Activated CD8-positive, alpha-beta memory T cell treated with anti-CD3 and anti-CD28 coated beads, Interleukin-2, amount 50 U/mL, for 24 hours (primary cell): Measurements from ENCODE around the gene TBCA.
"Not testable (repeated sequence)": the region's sequence is repeated elsewhere in the genome, so short reads cannot be mapped to it uniquely, and the experiment has no call there.

ENCODE experiments used
- DNase-seq: peaks from one replicate; pipeline ENCODE4 v3.0.0-alpha.2; 2020; ENCODE audit errors: extremely low read depth

The TBCA gene

GRCh38 chr5:77772729-77773128, 3.4 kb downstream of the TBCA start:
- no peak for DNase-seq

- no peak for DNase-seq
These were observed 4.7 kb downstream of the TBCA start for GRCh38 chr5:77771452-77771851.

GRCh38 chr5:77770293-77771005, 5.7 kb downstream of the TBCA start:
- no peak for DNase-seq

DNA sequence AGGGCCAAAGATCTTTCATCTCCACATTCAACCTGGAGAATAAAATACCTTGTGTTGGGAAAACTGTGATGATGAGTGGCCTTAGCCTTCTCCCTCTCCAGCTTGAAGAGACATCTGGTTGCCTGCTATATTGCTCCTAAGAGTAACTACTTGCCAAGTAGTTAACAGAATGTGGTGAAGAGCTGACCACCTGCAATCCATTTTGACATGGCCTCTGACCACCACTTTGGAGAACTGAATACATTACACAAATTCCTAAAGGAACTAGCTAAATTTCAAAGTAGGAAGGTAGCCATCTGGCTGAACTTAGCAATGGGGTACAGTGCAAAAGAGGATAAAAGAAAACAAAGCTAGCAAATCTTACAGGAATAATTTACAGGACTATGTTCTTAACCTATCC, 7.2 kb downstream of the TBCA start:
- DNase-seq, result no peak

- no peak for DNase-seq
These were observed 8.8 kb downstream of the TBCA start for GRCh38 chr5:77767301-77767700.

- DNase-seq, result no peak
These were observed 14.5 kb downstream of the TBCA start for GRCh38 chr5:77761606-77762005.

DNA sequence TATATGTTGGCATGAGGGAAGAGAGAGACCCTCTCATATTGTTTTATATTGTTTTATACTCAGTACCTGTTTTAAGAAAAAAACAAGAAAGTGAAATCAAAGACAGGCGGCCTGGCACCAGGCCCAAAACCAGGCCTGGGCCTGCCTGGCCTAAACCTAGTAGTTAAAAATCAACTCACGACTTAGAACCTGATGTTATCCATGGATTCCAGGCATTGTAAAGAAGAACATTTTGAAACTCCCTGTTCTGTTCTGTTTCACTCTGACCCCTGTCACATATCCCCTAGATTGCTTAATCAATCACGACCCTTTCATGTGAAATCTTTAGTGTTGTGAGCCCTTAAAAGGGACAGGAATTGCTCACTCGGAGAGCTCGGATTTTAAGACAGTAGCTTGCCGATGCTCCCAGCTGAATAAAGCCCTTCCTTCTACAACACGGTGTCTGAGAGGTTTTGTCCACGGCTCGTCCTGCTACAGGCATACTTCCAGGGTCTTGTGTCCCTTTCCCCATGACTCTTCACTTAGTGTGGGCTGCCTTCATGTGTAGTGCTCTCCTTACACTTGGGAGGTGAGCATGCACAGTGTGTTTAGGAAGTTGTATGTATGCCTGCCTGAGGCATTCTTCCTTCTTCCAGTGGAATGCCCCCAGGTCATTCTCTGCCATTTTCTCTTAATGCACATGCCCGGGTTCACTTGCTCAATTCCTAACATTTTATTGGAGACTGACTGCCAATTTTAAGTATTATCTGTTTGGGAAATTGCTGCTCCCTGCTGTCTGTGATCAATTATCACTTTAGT, 17.8 kb downstream of the TBCA start:
- no peak for DNase-seq

- DNase-seq, result no peak
These were observed 24.7 kb downstream of the TBCA start for GRCh38 chr5:77751328-77752023.

GRCh38 chr5:77750928-77751327, 25.2 kb downstream of the TBCA start:
- not testable (repeated sequence) for DNase-seq

DNA sequence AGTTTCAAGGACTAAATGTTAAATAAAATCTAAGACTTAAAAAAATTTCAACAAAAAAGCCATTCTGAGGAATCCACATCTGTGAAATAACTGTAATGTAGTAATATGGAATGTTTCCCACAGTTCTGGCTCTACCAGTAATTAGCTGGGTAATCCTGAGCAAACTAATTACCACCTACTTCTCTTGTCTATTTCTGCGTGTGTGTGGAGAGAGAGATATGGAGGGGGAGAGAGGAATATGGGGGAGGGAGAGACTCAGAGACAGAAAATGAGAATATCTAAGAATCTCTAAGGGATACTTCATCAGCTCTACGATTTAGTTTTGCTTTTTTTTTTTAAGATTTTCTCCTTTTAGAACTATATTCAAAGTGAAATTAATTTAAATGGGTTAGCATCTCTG, 28.0 kb downstream of the TBCA start:
- no peak for DNase-seq

DNA sequence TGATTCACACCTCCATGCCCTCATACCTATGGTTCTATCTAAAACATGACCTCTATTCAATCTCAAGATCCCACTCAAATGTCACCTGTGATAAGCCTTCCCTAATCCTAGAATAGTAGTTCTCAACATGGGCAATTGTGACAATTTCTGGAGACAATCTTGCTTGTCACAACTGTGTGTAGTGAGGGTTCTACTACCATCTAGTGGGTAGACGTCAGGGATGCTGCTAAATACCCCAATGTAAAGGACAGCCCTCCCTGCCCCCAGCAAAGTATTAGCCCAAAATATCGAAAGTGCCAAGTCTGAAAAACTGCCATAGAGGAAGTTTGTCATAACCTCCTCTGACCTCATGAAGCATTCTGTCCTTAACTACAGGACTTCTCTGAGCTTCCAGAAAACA, 32.0 kb downstream of the TBCA start:
- DNase-seq, result no peak

GRCh38 chr5:77743181-77743580, 33.0 kb downstream of the TBCA start:
- no peak for DNase-seq

- no peak for DNase-seq
These were observed 34.5 kb downstream of the TBCA start for GRCh38 chr5:77741608-77742007.

- no peak for DNase-seq
These were observed 41.3 kb downstream of the TBCA start for GRCh38 chr5:77734885-77735284.

DNA sequence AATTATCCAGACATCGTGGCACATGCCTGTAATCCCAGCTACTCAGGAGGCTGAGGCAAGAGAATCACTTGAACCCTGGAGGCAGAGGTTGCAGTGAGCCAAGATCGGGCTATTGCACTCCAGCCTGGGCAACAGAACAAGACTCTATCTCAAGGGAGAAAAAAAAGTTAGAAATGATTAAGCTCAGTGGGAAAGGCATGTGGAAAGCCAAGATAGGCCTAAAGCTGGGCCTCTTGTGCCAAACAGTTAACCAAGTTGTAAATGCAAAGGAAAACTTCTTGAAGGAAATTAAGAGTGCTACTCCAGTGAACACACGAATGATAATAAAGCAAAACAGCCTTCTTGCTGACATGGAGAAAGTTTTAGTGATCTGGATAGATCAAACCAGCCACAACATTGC, 43.0 kb downstream of the TBCA start:
- DNase-seq, result no peak

DNA sequence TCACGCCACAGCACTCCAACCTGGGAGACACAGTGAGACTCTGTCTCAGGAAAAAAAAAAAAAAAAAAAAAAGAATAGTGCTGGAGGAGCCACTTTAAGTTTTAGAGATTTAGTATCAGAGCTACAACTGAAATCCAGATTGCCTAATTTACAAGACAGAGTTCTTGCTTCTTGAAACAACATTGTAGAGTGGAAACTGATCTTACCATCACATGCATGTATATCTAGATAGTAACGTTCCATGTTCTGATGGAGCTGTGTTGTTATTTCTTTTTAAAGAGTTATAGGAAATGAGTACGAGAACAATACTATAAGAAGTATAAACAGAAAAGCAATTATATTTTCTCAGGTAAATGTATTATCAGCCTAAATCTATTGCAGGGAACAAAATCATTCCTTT, 48.9 kb downstream of the TBCA start:
- DNase-seq, result no peak

- DNase-seq, result no peak
These were observed 50.5 kb downstream of the TBCA start for GRCh38 chr5:77725616-77726015.

- no peak for DNase-seq
These were observed 51.2 kb downstream of the TBCA start for GRCh38 chr5:77724934-77725333.

DNA sequence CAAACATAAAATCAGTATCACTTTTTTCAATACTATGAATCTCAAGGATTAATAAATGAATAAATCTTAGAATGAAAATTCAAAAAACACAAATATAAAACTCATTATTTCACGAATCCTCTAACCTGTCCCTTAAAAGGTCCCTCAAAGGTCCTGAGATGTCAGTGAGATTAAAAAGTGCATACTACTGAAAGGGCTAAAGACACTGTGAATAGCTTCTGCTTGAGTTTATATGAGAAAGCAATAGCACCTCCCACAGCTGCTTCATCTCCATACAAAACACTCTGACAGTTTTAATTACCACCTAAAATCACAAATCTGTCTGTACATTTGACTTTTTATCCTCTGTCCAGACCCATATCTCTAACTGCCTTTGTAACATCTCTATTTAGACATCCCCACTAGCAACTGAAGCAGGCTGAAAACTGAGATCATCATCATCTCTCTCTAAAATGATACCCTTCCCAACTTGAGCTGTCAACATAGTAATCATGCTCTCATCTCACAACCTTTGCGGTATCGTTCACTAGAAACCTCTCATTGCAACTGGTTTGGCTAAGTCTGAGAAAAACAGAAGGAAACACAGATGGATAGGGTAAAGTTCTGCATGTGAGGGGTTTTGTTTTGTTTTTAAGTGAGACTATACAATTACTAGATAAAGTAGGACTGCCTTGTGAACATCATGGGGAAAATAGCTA, 56.3 kb downstream of the TBCA start:
- DNase-seq, result no peak

DNA sequence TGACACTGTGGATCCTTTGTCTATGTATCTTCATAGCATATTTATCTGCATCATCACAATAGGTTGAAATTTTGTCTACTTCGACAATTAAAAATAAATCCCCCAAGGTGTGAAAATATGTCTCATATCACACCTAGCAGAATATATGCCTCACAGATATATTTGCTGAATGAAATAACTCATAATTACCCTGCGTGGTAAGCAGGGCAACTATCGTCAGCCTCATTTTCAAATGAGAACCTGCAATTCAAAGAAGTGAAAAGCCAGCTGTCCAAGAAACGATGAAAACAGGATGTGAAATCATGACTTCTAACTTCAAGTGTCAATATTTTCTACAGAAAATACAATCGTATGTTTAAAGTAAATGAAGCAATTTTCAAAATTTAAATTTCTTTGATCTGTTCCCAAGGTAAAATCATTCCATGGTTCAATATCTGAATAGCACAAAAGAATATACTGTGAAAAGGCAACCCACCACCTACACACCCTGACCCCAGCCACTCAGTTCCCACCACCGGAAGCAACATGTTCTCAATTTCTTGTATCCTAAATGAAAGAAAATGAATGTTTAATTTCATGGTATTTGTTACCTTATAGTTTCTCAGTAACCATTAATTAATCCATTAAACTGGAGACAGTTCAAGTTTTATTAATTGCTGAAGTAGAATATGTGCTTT, 57.1 kb downstream of the TBCA start:
- DNase-seq, result no peak

DNA sequence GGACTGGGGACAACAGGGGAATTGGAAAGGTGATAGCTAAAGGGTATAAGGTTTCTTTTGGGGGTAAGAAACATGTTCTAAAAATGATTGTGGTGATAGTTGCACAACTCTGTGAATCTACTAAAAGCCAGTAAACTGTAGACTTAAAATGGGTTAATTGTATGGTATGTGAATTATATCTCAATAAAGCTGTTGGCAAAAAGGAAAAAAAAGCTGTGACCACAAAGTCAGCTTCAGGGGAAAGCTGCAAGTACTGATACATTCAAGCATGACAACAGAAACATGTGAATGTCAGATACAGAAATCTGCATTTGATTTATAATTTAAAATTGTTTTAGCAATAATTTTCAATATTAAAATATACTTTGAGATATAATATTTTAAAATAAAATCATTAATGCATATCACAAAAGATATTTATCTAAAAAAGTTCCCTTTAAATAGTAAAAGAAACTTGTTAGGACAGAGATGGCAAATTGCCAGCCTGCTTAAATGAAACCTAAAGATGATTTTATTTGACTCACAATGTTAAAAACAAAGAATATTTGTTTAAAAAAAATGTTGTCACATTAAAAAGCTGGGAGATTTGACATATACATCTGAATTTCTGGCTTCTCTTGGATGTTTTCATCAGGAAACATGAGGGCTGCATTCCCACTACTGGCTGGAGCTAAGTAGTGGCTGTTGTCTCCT, 66.0 kb downstream of the TBCA start:
- no peak for DNase-seq
